HFF-Myc (cell line): ENCODE measurements around the gene SYTL1.

Source experiments
- DNase-seq: peaks from one replicate; pipeline ENCODE4 v3.0.0-alpha.2; 2011; ENCODE audit warnings: low read depth; ENCODE audit errors: extremely low read depth
- H3K4me3 ChIP-seq: replicated peaks from 2 replicates; pipeline ENCODE4 v1.5.1; 2011; ENCODE audit warnings: low read depth, mild to moderate bottlenecking, control low read depth, low read length
- TF ChIP-seq, protein P1 (sequence below): IDR thresholded peaks from 2 replicates; pipeline ENCODE4 v1.5.1; 2012; ENCODE audit warnings: mild to moderate bottlenecking, low read depth, low read length, control low read depth; ENCODE audit errors: missing control alignments

The SYTL1 gene

GRCh38 chr1:27366411-27367159 lies 24.8 kb downstream of the SYTL1 start, which contains the start of gene MAP3K6:
TSS of gene MAP3K6 (minus strand) at chr1:27366961. CDS start at chr1:27366597, 364 bp downstream.
- TF ChIP-seq, protein P1, sequence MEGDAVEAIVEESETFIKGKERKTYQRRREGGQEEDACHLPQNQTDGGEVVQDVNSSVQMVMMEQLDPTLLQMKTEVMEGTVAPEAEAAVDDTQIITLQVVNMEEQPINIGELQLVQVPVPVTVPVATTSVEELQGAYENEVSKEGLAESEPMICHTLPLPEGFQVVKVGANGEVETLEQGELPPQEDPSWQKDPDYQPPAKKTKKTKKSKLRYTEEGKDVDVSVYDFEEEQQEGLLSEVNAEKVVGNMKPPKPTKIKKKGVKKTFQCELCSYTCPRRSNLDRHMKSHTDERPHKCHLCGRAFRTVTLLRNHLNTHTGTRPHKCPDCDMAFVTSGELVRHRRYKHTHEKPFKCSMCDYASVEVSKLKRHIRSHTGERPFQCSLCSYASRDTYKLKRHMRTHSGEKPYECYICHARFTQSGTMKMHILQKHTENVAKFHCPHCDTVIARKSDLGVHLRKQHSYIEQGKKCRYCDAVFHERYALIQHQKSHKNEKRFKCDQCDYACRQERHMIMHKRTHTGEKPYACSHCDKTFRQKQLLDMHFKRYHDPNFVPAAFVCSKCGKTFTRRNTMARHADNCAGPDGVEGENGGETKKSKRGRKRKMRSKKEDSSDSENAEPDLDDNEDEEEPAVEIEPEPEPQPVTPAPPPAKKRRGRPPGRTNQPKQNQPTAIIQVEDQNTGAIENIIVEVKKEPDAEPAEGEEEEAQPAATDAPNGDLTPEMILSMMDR = peak; percentile 27
- H3K4me3 ChIP-seq = peak within 1 kb of the TSS; percentile 53
- DNase-seq = no peak

DNA sequence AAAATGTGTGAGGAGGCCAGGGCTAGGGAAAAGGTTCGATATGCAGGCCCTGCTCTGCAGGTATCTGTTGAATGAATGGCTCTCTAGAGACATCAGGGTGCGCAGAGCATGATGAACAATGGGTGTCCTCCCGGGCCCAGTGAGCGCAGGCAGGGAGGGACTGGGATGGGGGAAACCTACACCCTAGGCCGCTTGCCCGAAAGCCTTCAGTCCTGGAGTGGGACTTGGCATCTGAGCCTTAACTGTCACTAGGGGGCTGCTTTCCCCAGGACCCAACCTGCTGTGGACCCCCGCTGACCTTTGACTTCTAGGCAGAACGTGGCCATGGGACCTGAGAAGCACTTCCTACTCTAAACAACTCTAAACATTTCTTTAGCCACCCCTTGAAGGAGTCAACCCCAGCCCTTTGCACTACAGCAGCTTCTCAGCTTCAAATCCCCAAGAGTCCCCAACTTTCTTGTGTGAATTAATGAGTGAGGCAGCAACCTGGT lies 25.4 kb downstream of the SYTL1 start:
- no peak for DNase-seq
- peak overlapping the region; percentile 53 for H3K4me3 ChIP-seq
- TF ChIP-seq, protein P1 = no peak

DNA sequence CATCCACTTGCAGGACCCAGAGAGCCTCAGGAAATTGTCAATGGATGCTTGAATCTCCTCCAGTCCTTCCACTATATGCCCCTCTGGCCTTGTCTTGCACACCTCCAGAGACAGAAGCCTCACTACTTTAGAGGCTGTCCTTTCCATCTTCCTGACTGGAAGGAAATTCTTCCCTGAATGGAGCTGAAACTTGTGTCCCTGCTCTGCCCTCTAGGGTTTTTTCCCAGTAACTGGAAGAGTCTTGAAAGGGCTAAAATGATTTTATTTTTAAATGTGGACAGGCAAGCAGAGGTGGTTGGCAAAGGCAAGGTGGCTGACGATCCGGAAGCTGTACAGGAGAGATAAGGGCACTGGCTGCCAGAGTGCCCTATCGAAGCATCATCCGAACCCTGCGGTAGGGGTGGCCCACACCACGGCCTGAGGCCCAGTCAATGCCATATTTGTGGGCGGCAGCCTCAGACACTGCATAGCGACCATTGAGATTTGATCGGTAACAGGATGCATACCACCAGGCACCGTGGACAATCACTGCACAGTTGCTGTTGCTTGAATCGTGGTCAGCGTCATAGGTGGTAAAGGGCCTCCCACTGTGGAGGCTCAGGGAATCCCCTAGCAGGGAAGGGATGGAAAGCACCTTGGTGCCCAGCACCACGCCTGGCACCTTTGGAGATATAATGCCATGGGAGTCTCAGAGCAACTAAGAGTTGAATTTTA lies 27.2 kb downstream of the SYTL1 start:
- TF ChIP-seq, protein P1 = peak; percentile 17
- no peak overlapping the region for H3K4me3 ChIP-seq
- no peak for DNase-seq

- no peak overlapping the region for H3K4me3 ChIP-seq
- no peak for DNase-seq
- TF ChIP-seq, protein P1 = no peak
Observed at GRCh38 chr1:27372022-27372807, 30.4 kb downstream of the SYTL1 start.

DNA sequence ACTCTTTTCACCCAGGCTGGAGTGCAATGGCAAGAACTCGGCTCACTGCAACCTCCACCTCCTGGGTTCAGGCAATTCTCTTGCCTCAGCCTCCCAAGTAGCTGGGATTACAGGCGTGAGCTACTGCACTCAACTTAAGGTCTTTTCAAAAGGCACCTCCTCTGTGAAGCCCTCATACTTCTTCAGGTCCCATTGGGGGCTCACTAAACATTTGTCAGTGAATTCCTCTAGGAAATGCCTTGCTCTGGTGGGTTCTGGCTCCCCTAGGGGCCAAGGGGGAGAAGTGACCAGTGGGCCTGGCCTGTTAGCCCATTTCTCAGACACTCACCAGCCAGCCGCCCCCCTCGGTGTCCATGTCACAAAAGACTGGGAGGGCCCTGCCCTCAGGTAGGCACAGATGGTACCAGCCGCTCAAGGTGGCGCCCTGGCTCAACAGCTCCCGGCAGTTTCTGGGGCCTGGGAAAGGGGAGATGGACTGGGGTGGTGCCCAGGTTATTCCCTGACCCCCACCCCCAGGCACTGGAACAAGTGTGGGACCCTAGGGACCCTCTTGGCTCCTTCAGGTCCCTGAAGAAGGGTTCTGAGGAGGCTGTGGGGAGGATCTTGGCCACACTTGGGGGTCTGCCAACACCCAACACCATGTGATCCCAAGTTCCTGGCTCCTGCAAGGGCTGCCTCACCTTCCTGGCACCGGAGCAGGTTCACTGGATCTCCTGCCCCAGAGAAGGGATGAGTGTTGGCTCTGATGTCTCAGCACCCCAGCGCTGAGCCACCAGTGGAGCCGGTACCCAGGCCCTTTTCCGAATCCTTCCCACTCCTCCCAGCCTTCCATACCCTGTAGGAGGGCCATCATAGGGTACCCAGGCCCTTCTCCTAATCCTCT lies 31.2 kb downstream of the SYTL1 start:
- no peak overlapping the region for H3K4me3 ChIP-seq
- DNase-seq = no peak
- TF ChIP-seq, protein P1 = peak; percentile 42
